H1 (cell line): ENCODE measurements around the gene OR11H6. TPM values are rescaled to one million over a fixed set of nuclear protein-coding genes. Genes with fewer than 3 reads are reported as not detected.

Experiments
- CTCF ChIA-PET: fragments of 300-600 bp; sonication (Branson Sonifier 250); formaldehyde crosslinking; loops from one replicate; lab custom pipeline; 2021; ENCODE audit not compliant: partially characterized antibody; lab: Charles Lee
- POLR2A ChIA-PET: fragments of 300-600 bp; sonication (Branson Sonifier 250); formaldehyde crosslinking; loops from one replicate; lab custom pipeline; 2021; ENCODE audit warnings: inconsistent platforms; ENCODE audit not compliant: partially characterized antibody; lab: Charles Lee
- DNase-seq, 2 experiments: peaks; one replicate each; pipeline versions ENCODE4 v3.0.0 to v3.0.0-alpha.2; 2010 to 2022; ENCODE audit warnings: low spot score in 2 of 2, low read depth in 1 of 2, mixed read lengths in 1 of 2
- FAIRE-seq: peaks from 2 replicates; lab custom pipeline; 2011; peaks lifted over from hg19 to GRCh38; lab: Jason Lieb, UNC
- H2AFZ ChIP-seq: 2 replicates; pipeline ENCODE4 v1.8.1; 2012; ENCODE audit warnings: low read length, inconsistent platforms
- H2AK5ac ChIP-seq: 2 replicates; pipeline ENCODE4 v1.6.1; 2013; ENCODE audit warnings: low read depth, low read length
- H2BK120ac ChIP-seq: replicated peaks from 2 replicates; pipeline ENCODE3; 2013; ENCODE audit warnings: low read depth, low read length, inconsistent platforms
- H2BK12ac ChIP-seq: 2 replicates; pipeline ENCODE4 v1.6.1; 2013; ENCODE audit warnings: low read depth, low read length
- H2BK15ac ChIP-seq: 2 replicates; pipeline ENCODE4 v1.6.1; 2013; ENCODE audit warnings: low read length
- H2BK20ac ChIP-seq: 2 replicates; pipeline ENCODE4 v1.6.1; 2013; ENCODE audit warnings: low read length
- H2BK5ac ChIP-seq: 2 replicates; pipeline ENCODE4 v1.6.1; 2013; ENCODE audit warnings: low read depth, low read length
- H3K14ac ChIP-seq: 2 replicates; pipeline ENCODE4 v1.6.1; 2013; ENCODE audit warnings: inconsistent platforms; ENCODE audit not compliant: insufficient read length
- H3K18ac ChIP-seq: 2 replicates; pipeline ENCODE4 v1.6.1; 2013; ENCODE audit warnings: low read length; ENCODE audit errors: extremely low read depth
- H3K23ac ChIP-seq: 2 replicates; pipeline ENCODE4 v1.6.1; 2013; ENCODE audit warnings: inconsistent platforms; ENCODE audit not compliant: insufficient read length
- H3K23me2 ChIP-seq: 2 replicates; pipeline ENCODE4 v1.6.1; 2013; ENCODE audit warnings: low read depth, low read length
- H3K27ac ChIP-seq: 2 replicates; pipeline ENCODE4 v1.6.1; 2011; ENCODE audit warnings: low read depth, low read length, inconsistent platforms
- H3K27me3 ChIP-seq, 4 experiments: replicated peaks in 1 of 4; 1 replicate in 1 of 4; 2 replicates in 3 of 4; pipeline versions ENCODE4 v1.6.1 to v1.8.1; 2011 to 2013; ENCODE audit warnings: low read length in 3 of 4, mild to moderate bottlenecking in 3 of 4, inconsistent platforms in 2 of 4, mixed read lengths in 2 of 4, moderate library complexity in 1 of 4; ENCODE audit not compliant: control insufficient read depth in 3 of 4, insufficient read depth in 3 of 4; ENCODE audit errors: extremely low read depth in 1 of 4
- H3K36me3 ChIP-seq, 4 experiments: 2 replicates each; pipeline versions ENCODE4 v1.6.1 to v1.8.1; 2011 to 2013; ENCODE audit warnings: mild to moderate bottlenecking in 4 of 4, low read length in 3 of 4, moderate library complexity in 2 of 4, control low read depth in 1 of 4, inconsistent platforms in 1 of 4; ENCODE audit not compliant: insufficient read depth in 4 of 4, control insufficient read depth in 2 of 4
- H3K4ac ChIP-seq: replicated peaks from 2 replicates; pipeline ENCODE3; 2013; ENCODE audit warnings: low read length, low read depth, mixed read lengths, inconsistent platforms; ENCODE audit not compliant: insufficient read length
- H3K4me1 ChIP-seq, 4 experiments: replicated peaks in 1 of 4; 1 replicate in 1 of 4; 2 replicates in 3 of 4; pipeline versions ENCODE4 v1.6.1 to v1.8.1; 2011 to 2013; ENCODE audit warnings: low read length in 3 of 4, inconsistent platforms in 2 of 4, mixed read lengths in 1 of 4; ENCODE audit not compliant: insufficient read depth in 4 of 4, control insufficient read depth in 3 of 4
- H3K4me2 ChIP-seq, 2 experiments: 2 replicates each; pipeline versions ENCODE4 v1.6.1 to v1.8.1; 2011 to 2013; ENCODE audit warnings: low read depth in 2 of 2, low read length in 2 of 2, control low read depth in 1 of 2, inconsistent platforms in 1 of 2, mild to moderate bottlenecking in 1 of 2; ENCODE audit not compliant: insufficient read depth in 1 of 2
- H3K4me3 ChIP-seq, 4 experiments: fragments of 200-600, 300-600 bp in 1 of 4; sonication (generic), shearing (Covaris generic), sonication (Bioruptor Twin) in 1 of 4; 2 replicates each; pipeline versions ENCODE4 v1.5.1 to v1.8.1; 2011 to 2016; ENCODE audit warnings: low read length in 4 of 4, low read depth in 3 of 4, control low read depth in 2 of 4, inconsistent platforms in 2 of 4, mild to moderate bottlenecking in 2 of 4, mixed read lengths in 1 of 4, moderate library complexity in 1 of 4; ENCODE audit not compliant: insufficient read depth in 2 of 4; ENCODE audit errors: extremely low read depth in 1 of 4
- H3K56ac ChIP-seq: replicated peaks from 2 replicates; pipeline ENCODE3; 2013; ENCODE audit warnings: low read depth, mild to moderate bottlenecking, mixed read lengths, low read length, inconsistent platforms; ENCODE audit not compliant: insufficient read length
- H3K79me1 ChIP-seq: 2 replicates; pipeline ENCODE4 v1.6.1; 2013; ENCODE audit warnings: low read depth, low read length, control low read depth
- H3K79me2 ChIP-seq, 2 experiments: 2 replicates each; pipeline versions ENCODE4 v1.6.1 to v1.8.1; 2012 to 2013; ENCODE audit warnings: low read length in 2 of 2, mild to moderate bottlenecking in 2 of 2, inconsistent platforms in 1 of 2; ENCODE audit not compliant: insufficient read depth in 2 of 2, control insufficient read depth in 1 of 2
- H3K9ac ChIP-seq, 4 experiments: replicated peaks in 1 of 4; 1 replicate in 1 of 4; 2 replicates in 3 of 4; pipeline versions ENCODE4 v1.6.1 to v1.8.1; 2011 to 2013; ENCODE audit warnings: low read depth in 3 of 4, low read length in 3 of 4, control low read depth in 2 of 4, mild to moderate bottlenecking in 2 of 4, moderate library complexity in 2 of 4, inconsistent platforms in 1 of 4; ENCODE audit errors: extremely low read depth in 1 of 4
- H3K9me3 ChIP-seq, 2 experiments: 2 replicates each; pipeline versions ENCODE4 v1.6.1 to v1.8.1; 2012 to 2013; ENCODE audit warnings: mild to moderate bottlenecking in 2 of 2, moderate library complexity in 2 of 2, control low read depth in 1 of 2, inconsistent platforms in 1 of 2, low read depth in 1 of 2, low read length in 1 of 2, mixed read lengths in 1 of 2; ENCODE audit not compliant: insufficient read depth in 2 of 2
- H4K20me1 ChIP-seq, 2 experiments: replicated peaks in 1 of 2; 2 replicates each; pipeline versions ENCODE3 to v1.8.1; 2011 to 2013; ENCODE audit warnings: inconsistent platforms in 2 of 2, low read length in 2 of 2, mild to moderate bottlenecking in 1 of 2; ENCODE audit not compliant: insufficient read depth in 2 of 2, control insufficient read depth in 1 of 2
- H4K5ac ChIP-seq: 2 replicates; pipeline ENCODE4 v1.6.1; 2013; ENCODE audit warnings: low read length, low read depth, mixed read lengths, inconsistent platforms; ENCODE audit not compliant: insufficient read length
- H4K8ac ChIP-seq: 2 replicates; pipeline ENCODE4 v1.8.0; 2013; ENCODE audit warnings: mild to moderate bottlenecking, moderate library complexity, low read length, inconsistent platforms; ENCODE audit not compliant: insufficient read depth; ENCODE audit errors: extremely low read depth
- H4K91ac ChIP-seq: replicated peaks from 2 replicates; pipeline ENCODE3; 2013; ENCODE audit warnings: low read length, mixed read lengths, inconsistent platforms; ENCODE audit not compliant: insufficient read length
- KDM1A ChIP-seq: fragments of 200-600, 300-600 bp; sonication (generic); IDR thresholded peaks from 2 replicates; pipeline ENCODE4 v1.7.1; 2016; ENCODE audit warnings: mild to moderate bottlenecking, low read length, borderline replicate concordance
- WGBS, 2 experiments: shearing (Covaris generic) in 1 of 2; methylation state at CpG; one replicate each; pipeline versions ENCODE4 v1.1.6 to v1.1.7; 2013 to 2015; ENCODE audit warnings: low lambda C conversion rate in 2 of 2, mixed read lengths in 2 of 2, inconsistent platforms in 1 of 2, low coverage in 1 of 2, missing lambda C conversion rate in 1 of 2; ENCODE audit not compliant: insufficient replicate concordance in 2 of 2, insufficient coverage in 1 of 2, insufficient read length in 1 of 2; ENCODE audit errors: extremely low coverage in 1 of 2, missing lambda C conversion rate in 1 of 2; 5-methylcytosine and 5-hydroxymethylcytosine counted together
- polyA plus RNA-seq, 7 experiments: library from polyadenylated mRNA; depleted of rRNA in 3 of 7; stranded (reverse) in 5 of 7; unstranded in 2 of 7; fragments of >200 nt in 5 of 7; fragments of 200-250 nt in 2 of 7; gene quantifications; 1 replicate in 5 of 7; 2 replicates in 1 of 7; 4 replicates in 1 of 7; pipeline versions ENCODE4 v1.2.1 to v1.2.3, GENCODE V29; 2011 to 2013; ENCODE audit warnings: missing spikeins in 2 of 7, mixed read lengths in 2 of 7
- total RNA-seq: library from RNA; stranded (reverse); fragmentation: NEBNext Ultra II Directional; extraction: Animal tissue kit (Norgen Biotek cat#: 25700); gene quantifications from 2 replicates; pipeline ENCODE4 v1.2.1, GENCODE V29; 2021
- TF ChIP-seq, protein P1 (sequence below): IDR thresholded peaks from 2 replicates; pipeline ENCODE4 v1.6.1; 2011; ENCODE audit warnings: low read length, improper control_type of control experiment

OR11H6 gene
- total and polyA plus RNA-seq, 2 of the 8 experiments (the other 6 are each of a cell fraction or from before 2014, with no cell fraction given): not detected

DNA sequence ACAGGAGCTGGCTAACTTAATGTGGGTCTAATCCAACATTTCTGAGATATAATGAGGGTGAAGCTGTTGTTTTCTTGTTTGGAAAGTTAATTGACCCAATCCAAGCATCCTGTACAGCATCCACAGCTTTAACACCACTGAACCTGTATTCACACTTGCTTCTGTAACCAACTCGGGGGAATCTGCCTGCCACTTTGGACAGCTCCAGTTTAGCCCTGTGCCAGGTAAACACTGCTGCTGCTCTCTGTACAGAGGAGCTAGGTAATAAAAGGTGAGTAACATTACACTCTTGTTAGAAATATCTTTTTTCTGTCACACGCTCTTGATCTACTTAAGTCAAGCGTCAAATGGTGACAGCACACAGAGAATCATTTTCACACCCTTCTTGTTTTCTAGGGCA, 32.1 kb upstream of the OR11H6 start:
- Histone ChIP-seq H2BK20ac (no peak overlapping the region), H2AFZ (no peak overlapping the region), H2BK12ac (no peak overlapping the region), H3K14ac (no peak overlapping the region), H3K79me2 (no peaks in the 10 kb centered on the region), H2AK5ac (no peak overlapping the region), H4K8ac (no peak overlapping the region), H4K5ac (no peak overlapping the region), H3K4me3 (no peak overlapping the region), H3K4ac (no peak overlapping the region), H3K9me3 (peaks cover 58 to 76% of the 10 kb centered on the region in 2 experiments), H3K23me2 (no peaks in the 10 kb centered on the region), H2BK15ac (no peak overlapping the region), H3K79me1 (no peaks in the 10 kb centered on the region), H3K4me2 (no peak overlapping the region), H3K23ac (no peak overlapping the region), H2BK5ac (no peak overlapping the region), H3K27ac (no peak overlapping the region), H3K27me3 (no peaks in the 10 kb centered on the region), H3K9ac (no peak overlapping the region), H3K18ac (no peak overlapping the region), H3K4me1 (no peaks in the 10 kb centered on the region), H4K91ac (no peak overlapping the region), H3K56ac (no peak overlapping the region), H4K20me1 (no peaks in the 10 kb centered on the region), H2BK120ac (no peak overlapping the region), H3K36me3 (no peaks in the 10 kb centered on the region)
- WGBS, 2 experiments: 79% methylated on average over 3 of the region's 3 CpGs; no CpG with 5 or more reads in 1 of the 2 experiments
- FAIRE-seq (no peak), DNase-seq (no peak)
- CTCF ChIA-PET: no interaction called here
- TF ChIP-seq, protein P1, sequence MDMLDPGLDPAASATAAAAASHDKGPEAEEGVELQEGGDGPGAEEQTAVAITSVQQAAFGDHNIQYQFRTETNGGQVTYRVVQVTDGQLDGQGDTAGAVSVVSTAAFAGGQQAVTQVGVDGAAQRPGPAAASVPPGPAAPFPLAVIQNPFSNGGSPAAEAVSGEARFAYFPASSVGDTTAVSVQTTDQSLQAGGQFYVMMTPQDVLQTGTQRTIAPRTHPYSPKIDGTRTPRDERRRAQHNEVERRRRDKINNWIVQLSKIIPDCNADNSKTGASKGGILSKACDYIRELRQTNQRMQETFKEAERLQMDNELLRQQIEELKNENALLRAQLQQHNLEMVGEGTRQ: no peak
- no peak for TF ChIP-seq KDM1A
- POLR2A ChIA-PET: no interaction called here
